Mucosa of descending colon (tissue), 3 donors: ENCODE measurements around the gene BPI. TPM values are rescaled to one million over a fixed set of nuclear protein-coding genes. Genes with fewer than 3 reads are reported as not detected.

Experiments
- ATAC-seq: fragments of 200-7000 bp; cut with Tn5 transposase; one replicate; pipeline ENCODE4 v1.9.1; 2020; ENCODE audit warnings: mild to moderate bottlenecking, moderate library complexity
- DNase-seq, 3 donors: peaks; one replicate each; pipeline ENCODE4 v3.0.0-alpha.2; 2020
- H3K36me3 ChIP-seq: fragments of 200-600 bp; one replicate; pipeline ENCODE4 v1.8.0; 2021; ENCODE audit warnings: low read depth, mild to moderate bottlenecking
- H3K4me1 ChIP-seq: fragments of 200-600 bp; one replicate; pipeline ENCODE4 v1.8.0; 2021; ENCODE audit warnings: low read depth, mild to moderate bottlenecking
- H3K4me3 ChIP-seq: fragments of 200-600 bp; one replicate; pipeline ENCODE4 v1.8.0; 2021; ENCODE audit warnings: mild to moderate bottlenecking
- H3K9me3 ChIP-seq: fragments of 200-600 bp; one replicate; pipeline ENCODE4 v1.8.0; 2021; ENCODE audit warnings: mild to moderate bottlenecking
- intact Hi-C, 2 donors: fragments of 100-400 bp; cut with DNase I in 1 of 2; cut with micrococcal nuclease in 1 of 2; formaldehyde crosslinking; loops; one replicate each; pipeline versions ENCODE4 v1.11.0 to v1.11.1; 2022; cut with DNase I, micrococcal nuclease
- total RNA-seq, 3 donors: library from RNA; stranded (reverse); fragmentation: NEBNext Ultra II Directional in 2 of 3; extraction: Animal tissue kit (Norgen Biotek cat#: 25700) in 2 of 3; gene quantifications; one replicate each; pipeline versions ENCODE4 v1.2.1 to v1.2.4, GENCODE V29; 2021 to 2023
- TF ChIP-seq, protein P1 (sequence below): fragments of 200-600 bp; IDR thresholded peaks from one replicate; pipeline ENCODE4 v1.8.0; 2022; ENCODE audit warnings: antibody characterized with exemption, mild to moderate bottlenecking
- donor health status: DM: no; HTN: no; CAD: no; lungs with moderate emphysema.
- donor health status: DM: no; HTN: no; CAD: no.
- donor health status: DM: no; HTN: yes; CAD: no.

The BPI gene
- total RNA-seq, 3 donors from 2014 or later = 0.19 TPM; not detected in 2

DNA sequence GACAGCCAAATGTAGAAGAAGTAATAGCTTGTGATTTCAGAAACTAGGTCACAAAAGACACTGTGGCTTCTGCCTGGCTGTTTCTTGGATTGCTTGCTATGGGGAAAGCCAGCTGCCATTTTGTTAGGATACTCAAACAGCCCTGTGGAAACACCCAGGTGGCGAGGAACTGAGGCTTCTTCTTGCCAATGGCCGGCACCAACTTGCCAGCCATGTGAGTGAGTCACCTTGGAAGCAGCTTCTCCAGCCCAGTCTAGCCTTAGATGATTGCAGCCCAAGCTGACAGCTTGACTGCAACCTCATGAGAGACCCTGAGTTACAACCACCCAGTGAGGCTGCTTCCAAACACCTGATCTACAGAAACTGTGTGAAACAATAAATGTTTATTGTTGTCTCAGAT lies 31.6 kb upstream of the BPI start:
- intact Hi-C loops = no loop called here
- no peaks in the 10 kb centered on the region for H3K4me1 ChIP-seq
- TF ChIP-seq, protein P1, sequence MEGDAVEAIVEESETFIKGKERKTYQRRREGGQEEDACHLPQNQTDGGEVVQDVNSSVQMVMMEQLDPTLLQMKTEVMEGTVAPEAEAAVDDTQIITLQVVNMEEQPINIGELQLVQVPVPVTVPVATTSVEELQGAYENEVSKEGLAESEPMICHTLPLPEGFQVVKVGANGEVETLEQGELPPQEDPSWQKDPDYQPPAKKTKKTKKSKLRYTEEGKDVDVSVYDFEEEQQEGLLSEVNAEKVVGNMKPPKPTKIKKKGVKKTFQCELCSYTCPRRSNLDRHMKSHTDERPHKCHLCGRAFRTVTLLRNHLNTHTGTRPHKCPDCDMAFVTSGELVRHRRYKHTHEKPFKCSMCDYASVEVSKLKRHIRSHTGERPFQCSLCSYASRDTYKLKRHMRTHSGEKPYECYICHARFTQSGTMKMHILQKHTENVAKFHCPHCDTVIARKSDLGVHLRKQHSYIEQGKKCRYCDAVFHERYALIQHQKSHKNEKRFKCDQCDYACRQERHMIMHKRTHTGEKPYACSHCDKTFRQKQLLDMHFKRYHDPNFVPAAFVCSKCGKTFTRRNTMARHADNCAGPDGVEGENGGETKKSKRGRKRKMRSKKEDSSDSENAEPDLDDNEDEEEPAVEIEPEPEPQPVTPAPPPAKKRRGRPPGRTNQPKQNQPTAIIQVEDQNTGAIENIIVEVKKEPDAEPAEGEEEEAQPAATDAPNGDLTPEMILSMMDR = no peak
- ATAC-seq (no peak), DNase-seq (no peak)
- H3K4me3 ChIP-seq = no peak overlapping the region
- no peaks in the 10 kb centered on the region for H3K9me3 ChIP-seq
- no peaks in the 10 kb centered on the region for H3K36me3 ChIP-seq

DNA sequence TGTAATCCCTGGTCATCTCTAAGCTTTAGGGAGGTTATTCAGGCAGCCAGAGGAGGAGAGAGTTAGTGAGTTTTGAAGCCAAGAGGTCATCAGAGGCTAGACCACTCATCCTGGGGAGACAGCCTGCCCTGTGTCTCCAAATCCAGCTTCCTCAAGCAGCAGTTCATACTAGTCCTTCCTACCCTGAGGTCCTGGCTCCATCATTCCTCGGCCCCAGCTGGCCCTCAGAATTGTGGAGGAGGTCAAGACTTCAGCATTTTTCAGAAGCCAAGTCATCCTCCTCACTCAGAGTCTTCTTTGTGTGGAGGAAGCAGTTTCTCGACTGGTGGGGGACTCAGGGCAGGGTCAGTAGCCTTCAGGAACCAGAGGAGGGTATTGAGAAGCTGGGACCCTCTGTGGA lies 31.0 kb upstream of the BPI start:
- TF ChIP-seq, protein P1 = no peak
- no peaks in the 10 kb centered on the region for H3K9me3 ChIP-seq
- no peaks in the 10 kb centered on the region for H3K4me1 ChIP-seq
- no peak for ATAC-seq
- intact Hi-C loops = no loop called here
- no peak overlapping the region for H3K4me3 ChIP-seq
- DNase-seq = no peak
- no peaks in the 10 kb centered on the region for H3K36me3 ChIP-seq

GRCh38 chr20:38275815-38276550 lies 28.0 kb upstream of the BPI start:
- DNase-seq (no peak), ATAC-seq (no peak)
- TF ChIP-seq, protein P1 = no peak
- Histone ChIP-seq H3K4me3 (no peak overlapping the region), H3K4me1 (no peaks in the 10 kb centered on the region), H3K36me3 (no peaks in the 10 kb centered on the region), H3K9me3 (no peaks in the 10 kb centered on the region)
- intact Hi-C loops = no loop called here

DNA sequence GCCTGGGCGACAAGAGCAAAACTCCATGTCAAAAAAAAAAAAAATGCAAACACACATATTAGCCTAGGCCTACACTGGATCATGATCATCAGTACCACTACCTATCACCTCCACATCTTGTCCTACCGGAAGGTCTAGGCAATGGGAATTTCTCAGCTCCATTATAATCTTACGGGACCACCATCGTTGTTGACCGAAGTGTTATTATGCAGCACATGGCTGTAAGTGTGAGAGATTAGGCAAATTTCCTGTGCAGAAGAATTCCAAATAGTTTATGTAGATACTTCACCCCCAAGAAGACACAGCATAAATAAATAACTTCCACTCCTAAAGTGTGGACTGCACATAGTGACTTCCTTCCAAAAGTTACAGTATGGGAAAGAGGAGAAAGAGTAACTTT lies 26.7 kb upstream of the BPI start:
- DNase-seq = no peak

DNA sequence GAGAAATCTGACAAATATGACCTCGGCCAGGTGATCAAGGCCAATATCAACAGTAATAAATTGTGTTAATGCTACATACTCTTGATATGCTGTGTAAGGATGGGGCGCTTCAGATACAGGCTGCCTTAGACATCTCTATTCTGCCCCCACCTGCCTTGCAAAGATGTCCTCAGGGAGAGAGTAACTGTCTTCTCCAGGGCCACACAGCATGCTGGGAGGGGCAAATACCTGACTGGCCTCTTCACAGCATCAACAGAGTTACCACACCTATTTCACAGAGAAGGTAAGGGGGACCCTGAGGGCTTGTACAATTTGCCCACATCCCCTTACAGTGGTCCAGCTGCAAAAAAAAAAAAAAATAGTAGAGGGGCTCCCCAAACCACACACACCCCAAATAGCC lies 26.3 kb upstream of the BPI start:
- DNase-seq = no peak
- Histone ChIP-seq H3K4me1 (no peaks in the 10 kb centered on the region), H3K36me3 (no peaks in the 10 kb centered on the region), H3K4me3 (no peak overlapping the region), H3K9me3 (no peaks in the 10 kb centered on the region)
- TF ChIP-seq, protein P1 = no peak
- intact Hi-C loops = no loop called here
- ATAC-seq = no peak

More for the DNA sequence above, 26.7 kb upstream of the BPI start:
- no peaks in the 10 kb centered on the region for H3K4me1 ChIP-seq
- TF ChIP-seq, protein P1 = no peak
- H3K4me3 ChIP-seq = no peak overlapping the region
- H3K9me3 ChIP-seq = no peaks in the 10 kb centered on the region
- no peak for ATAC-seq
- intact Hi-C loops = no loop called here
- no peaks in the 10 kb centered on the region for H3K36me3 ChIP-seq
